ENCODE measurements around the gene ZMIZ1.

ZMIZ1 gene

GRCh38 chr10:79053481-79054202 is 15.1 kb upstream of the ZMIZ1 start:
- DNase-seq, result no peak

DNA sequence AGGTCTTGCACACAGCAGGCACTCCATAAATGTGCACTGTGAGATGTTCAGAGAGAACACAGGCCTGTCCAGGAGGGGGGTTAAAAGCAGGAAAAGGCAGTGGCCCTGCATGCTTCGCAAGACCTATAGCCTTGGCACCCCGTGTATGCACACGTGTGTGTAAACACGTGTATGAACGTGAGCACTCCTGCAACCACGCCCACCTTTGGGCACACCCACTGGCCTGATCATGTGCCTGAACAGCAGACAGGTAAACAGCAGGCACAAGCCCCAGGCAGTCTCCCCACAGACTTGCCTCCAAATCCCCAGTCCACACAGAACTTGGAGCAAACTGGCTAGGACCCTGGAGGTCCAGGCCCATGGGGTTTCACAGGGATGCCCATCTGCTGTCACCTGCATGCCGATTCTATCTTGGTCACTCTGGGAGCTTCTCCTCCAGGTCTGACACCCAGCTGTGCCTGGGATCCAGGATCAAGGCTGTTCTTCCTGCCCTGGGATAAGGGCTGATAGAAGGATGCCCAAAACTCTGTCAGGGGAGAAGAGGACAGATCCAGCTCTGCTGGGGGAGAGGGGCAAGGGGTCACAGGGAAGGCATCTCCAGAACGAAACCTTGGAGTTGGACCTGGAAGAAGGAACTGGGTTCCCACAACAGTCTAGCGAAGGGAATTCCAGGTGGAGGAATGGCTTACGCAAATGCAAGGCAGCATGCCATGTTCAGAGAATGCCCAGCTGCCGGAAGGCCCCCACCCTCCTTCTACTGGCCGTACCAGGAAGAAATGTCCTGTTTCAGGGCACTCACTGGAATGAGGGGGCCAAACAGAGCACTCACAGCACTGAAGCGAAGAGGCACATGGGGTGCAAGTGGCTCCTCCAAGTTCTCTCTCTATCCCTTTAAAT is 14.3 kb upstream of the ZMIZ1 start:
- no peak for DNase-seq

DNA sequence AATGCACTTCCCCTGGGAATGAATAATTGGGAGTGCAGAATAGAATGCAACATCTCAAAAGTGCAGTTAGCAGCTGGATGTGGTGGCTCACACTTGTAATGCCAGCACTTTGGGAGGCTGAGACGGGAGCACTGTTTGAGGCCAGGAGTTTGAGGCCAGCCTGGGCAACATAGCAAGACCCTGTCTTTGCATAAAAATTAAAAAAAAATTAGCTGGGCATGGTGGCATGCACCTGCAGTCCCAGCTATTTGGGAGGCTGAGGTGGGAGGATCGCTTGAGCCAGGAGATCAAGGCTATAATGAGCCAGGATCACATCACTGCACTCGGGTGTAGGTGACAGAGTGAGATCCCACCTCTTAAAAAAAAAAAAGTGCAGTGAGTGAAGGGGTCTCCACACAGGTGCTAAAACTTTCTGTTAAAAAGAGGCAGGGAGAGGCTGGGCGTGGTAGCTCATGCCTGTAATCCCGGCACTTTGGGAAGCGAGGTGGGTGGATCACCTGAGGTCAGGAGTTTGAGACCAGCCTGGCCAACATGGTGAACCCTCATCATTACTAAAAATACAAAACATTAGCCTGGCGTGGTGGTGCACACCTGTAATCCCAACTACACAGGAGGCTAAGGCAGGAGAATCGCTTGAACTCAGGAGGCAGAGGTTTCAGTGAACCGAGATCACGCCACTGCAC is 13.5 kb upstream of the ZMIZ1 start:
- DNase-seq, result no peak

- no peak for DNase-seq
Observed at GRCh38 chr10:79055892-79056291, 12.9 kb upstream of the ZMIZ1 start.

- no peak for DNase-seq
Observed at GRCh38 chr10:79056361-79056735, 12.4 kb upstream of the ZMIZ1 start.

- no peak for DNase-seq
Observed at GRCh38 chr10:79056736-79057391, 11.9 kb upstream of the ZMIZ1 start.

- DNase-seq, result no peak
Observed at GRCh38 chr10:79057481-79058275, 11.1 kb upstream of the ZMIZ1 start.

GRCh38 chr10:79058899-79059841 is 9.6 kb upstream of the ZMIZ1 start:
- no peak for DNase-seq

DNA sequence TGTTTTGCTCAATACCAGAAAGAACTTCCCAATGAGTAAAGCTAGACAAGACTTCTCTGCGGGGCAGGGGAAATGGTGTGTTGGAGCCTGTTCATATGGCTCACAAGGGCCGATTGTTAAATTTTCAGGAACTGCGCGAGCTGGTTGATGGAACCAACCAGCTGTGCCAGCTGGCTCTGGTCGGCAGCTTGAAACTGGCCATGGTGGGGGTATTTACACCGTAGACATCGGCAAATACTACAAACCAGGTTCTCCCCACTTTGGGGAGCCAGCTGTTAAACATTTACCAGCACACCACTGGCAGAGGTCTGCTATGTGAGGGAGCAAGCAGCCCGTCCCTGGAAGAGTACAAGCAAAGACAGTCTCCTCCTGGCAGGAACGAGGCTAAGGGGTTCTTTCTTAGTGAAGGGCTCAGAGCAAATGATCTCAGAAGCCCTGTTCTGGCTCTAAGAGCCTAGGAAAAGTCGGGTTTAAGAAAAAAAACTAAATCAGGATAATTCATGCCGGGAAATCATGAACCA is 8.8 kb upstream of the ZMIZ1 start:
- DNase-seq, result no peak

DNA sequence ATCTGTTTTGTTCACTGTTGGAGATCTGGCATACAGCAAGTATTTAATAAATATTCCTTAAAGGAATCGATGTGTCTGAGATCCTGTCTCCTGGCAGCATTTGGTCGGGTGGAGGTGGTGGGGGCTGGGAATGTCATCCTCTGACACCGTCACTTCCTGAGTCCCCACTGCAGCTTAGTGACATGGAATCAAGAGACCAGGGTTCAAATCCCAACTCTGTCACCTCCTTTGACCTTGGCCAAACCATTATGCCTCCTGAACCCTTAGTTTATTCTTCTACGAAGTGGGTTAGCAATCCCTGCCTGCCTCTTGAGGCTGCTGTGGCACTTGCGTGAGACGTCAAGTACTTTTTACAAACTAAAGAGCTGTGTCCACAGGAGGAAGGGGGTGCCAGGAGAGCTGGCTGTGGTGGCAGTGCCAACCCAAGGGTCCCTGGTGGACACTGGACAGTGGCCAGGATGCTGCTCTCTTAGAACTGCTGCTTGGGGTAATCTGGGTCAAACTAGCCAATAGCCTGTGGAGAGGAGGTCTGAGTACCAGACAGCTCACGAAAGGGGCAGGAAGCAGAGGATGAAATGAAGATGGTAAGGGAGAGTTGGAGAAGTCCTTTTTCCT is 8.0 kb upstream of the ZMIZ1 start:
- no peak for DNase-seq

DNA sequence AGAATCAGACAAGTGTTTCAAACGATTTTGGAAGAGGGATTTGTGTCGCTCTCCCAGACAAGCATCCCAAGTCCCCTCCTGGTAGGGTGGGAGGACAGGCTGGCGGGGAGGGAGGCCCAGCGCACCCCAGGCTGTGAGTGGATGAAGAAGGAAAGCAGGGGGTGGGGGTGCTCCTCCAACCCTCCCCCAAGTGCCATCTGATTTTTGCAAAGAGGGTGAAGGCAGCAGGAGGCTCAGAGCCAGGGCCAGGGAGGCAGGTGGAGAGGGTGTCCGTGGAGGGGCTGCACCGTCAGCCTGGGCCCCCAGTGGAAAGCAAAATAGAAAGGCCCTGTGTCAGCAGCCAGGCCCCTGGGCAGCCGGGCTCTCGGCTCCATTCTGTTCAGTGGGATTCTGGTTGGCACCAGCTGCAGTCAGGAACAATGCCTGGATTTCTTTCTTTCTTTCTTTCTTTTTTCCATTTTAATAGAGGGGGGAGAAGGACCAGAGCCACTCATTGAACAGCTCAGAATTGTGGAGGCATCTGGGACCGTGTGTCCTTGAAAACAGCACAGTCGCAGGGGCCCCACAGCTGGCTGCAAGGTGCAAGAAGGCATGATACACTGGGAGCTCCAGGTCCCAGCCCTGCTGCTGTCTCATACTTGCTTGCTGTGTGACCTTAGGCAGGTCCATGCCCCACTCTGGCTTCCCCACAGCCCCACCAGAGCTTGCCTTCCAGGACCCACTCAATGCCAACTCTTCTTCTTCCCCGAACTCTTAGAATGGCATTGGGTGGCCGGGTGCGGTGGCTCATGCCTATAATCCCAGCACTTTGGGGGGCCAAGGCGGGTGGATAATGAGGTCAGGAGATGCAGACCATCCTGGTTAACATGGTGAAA is 7.1 kb upstream of the ZMIZ1 start:
- no peak for DNase-seq

GRCh38 chr10:79063071-79063491 is 5.7 kb upstream of the ZMIZ1 start:
- DNase-seq, result no peak

GRCh38 chr10:79063661-79064492 is 4.9 kb upstream of the ZMIZ1 start:
- no peak for DNase-seq

- DNase-seq, result no peak
Observed at GRCh38 chr10:79065091-79065551, 3.6 kb upstream of the ZMIZ1 start.

DNA sequence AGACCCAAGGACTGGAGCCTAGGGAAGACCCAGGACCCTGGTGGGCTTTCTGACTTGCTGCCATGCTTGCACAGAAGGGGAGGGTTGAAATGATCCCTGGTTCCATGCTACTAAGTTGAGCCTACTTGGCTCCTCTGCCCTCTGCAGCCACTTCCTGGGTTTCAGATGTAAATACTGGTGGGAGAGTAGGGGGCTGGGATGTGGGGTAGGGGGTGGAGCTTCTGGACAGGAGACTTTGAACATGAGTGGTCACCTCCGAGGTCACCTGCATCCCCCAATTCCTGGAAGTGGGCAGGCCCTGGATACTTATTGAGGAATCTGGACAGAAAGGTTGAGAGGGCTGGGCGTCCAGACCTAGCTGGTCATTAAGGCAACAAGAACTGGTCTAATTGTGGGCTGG is 2.9 kb upstream of the ZMIZ1 start:
- no peak for DNase-seq

DNA sequence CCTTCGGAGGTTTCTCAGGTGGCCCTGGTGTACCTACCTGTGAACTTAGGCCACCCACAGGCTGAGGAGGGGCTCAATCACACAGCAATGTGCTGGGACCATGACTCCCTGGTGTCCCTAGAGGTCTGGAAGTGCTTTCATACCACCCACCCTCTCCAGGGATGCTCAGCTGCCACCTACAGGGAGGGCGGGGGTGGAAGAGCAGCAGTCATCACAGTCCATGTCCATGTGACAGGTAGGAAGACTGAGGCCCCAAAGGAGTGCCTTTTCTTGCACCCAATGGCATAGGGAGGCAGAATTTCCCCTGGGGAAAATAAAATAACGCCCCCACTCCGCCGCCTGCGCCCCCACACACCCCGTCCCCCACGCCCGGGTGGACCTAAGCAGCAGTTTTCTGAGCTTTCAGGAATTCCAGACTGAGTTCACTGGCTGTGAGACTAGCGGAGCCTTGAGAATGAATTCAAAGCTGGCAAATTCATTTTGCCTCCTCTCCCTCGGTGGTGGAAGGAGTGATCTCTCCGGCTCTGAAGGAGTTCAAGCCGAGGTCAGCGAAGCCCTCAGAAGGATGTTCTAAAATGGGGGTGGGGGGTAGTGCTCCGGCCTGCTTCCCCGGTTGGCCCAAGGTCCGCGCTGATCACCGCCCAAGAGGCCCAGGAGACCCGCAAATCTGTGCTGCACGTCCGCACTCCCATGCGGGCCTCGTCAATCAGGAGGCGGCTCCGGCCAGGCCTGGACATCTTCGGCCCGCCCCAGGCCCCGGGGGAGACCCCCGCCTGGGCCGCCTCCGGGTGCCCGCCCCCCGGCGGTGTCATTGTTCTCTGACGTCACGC is 2.1 kb upstream of the ZMIZ1 start:
- DNase-seq, result no peak

All from SHP77 treated with DMSO at 0.1 percent for 48 hours (cell line).